A172 (cell line): Measurements from ENCODE around the gene SERINC3. TPM values are rescaled to one million over a fixed set of nuclear protein-coding genes. Genes with fewer than 3 reads are reported as not detected.

Experiments used
- DNase-seq: peaks from one replicate; pipeline ENCODE4 v3.0.0-alpha.2; 2015; ENCODE audit warnings: low spot score
- total RNA-seq: library from RNA; depleted of rRNA; stranded (reverse); fragments of >200 nt; shearing (Covaris generic); gene quantifications from 2 replicates; pipeline ENCODE4 v1.2.3, GENCODE V29; 2014; rRNA removed

The SERINC3 gene
- total RNA-seq, 1 experiment from 2014 or later: 103 TPM

DNA sequence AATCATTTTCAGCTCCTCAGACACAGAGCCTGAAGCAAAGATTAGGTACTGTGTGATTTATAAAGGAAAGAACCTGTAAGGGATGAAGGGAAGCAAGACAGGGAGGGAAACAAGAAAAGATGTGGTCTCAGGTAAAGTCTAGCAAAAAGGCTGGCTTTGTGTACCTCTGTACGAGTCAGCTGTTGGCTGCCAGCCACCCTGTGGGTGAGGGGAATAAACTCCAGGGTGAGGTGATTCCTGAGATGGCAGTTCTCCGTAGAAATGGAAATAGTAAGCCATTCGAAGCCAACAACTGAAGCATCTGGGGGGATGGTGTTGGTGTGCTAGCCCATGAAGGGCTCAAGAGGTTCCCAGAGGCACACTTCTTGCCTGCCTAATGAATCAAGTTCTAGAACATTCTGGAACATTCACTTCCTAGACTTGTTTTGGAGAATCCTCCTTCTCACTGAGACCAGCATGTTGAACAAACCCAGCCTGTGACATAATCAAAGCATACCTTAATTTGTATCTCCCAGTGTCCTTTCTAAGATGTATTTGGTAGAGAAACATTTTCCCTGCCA, 56.8 kb downstream of the SERINC3 start:
- DNase-seq: no peak

DNA sequence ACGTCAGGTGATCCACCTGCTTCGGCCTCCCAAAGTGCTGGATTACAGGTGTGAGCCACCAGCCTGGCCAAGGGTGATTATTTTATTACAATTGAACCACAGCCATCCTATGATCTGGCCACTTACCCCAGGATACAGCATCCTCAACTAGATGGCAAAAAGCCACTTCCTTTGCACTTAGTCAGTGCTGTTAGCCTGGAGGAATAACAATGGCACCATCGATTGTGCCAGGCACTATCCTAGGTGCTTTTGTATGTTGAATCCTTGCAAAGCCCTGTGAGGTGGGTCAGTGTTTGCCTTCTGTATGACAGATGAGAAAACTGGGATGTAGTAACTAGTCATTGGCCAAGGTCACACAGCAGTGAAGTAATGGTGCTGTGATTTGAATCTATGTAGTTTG, 57.4 kb downstream of the SERINC3 start:
- no peak for DNase-seq

DNA sequence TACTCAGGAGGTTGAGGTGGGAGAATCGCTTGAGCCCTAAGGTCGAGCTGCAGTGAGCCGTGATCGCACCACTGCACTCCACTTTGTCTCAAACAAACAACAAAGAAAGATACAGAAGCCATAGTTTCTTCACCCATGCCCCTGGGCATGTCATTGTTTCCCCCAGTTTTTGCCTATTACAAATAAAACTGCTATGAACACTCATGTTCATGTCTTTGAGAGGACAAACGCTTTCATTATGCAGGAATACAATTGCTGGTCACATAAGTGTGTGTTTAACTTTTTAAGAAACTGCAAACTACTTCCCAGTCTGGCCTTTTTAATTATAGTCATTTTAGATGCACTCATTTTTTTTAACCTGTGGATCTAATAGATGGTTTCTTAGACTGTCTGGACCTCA, 58.4 kb downstream of the SERINC3 start:
- DNase-seq: no peak

DNA sequence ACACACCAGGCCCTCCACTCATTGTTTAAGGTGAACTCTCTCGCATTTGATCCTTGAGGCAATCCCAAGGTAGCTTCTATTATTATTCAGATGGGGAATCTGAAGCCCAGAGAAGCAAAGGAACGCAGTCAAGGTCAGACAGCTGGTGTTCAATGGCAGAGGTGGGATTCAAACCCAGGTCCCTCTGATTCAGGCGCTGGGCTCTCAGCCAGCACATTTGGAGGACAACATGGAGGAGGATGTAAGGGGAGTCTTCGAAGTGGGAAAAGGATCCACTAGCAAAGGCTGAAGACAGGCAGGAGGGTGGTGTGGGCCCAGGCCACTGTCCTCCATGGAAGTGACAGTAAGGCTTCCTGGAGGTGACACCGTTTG, 60.1 kb downstream of the SERINC3 start:
- no peak for DNase-seq

DNA sequence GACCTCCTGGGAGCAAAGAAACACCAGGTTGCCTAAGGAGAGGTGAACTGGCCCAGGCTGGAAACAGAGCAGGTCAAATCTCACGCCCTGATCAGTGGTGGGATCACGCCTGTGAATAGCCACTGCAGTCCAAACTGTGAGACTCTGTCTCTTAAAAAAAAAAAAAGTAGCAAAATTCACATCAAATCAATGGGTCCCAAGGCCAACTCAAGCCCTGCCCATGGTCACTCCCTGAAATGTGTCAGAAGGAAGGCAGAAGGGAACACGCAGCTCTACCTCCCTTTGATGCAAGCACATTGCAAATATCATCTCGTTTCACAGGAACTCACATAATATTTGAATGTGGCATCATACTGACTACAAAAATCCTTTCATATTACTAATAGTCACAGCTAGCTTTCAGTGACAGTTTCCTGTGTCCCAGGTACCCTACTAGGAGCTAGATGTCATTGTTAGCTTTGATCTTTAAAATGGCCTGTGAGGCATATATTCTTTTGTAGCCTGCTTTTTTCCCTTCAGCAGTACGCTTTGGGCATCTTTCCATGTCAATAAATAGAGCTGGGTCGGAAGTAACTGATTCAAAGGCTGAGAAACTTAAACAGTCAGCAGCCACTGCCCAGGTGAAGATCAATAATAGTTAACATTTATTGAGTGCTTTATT, 60.6 kb downstream of the SERINC3 start:
- no peak for DNase-seq

DNA sequence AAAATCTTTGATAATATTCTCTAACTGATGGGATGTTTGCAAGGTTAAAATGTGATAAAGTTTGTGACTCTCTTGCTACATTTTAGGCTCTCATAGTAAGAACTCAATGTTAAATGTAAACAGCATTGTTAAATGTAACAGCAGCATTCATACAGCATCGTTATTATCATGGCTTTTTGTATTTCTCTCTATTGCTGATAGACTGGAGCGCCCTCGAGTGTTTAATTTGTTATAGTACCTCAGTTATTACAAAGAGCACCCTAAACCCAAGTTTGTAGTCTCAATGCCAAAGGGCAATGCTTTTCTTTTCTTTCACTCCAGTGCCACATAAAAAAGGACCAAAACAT, 61.1 kb downstream of the SERINC3 start:
- peak; percentile 51 for DNase-seq

DNA sequence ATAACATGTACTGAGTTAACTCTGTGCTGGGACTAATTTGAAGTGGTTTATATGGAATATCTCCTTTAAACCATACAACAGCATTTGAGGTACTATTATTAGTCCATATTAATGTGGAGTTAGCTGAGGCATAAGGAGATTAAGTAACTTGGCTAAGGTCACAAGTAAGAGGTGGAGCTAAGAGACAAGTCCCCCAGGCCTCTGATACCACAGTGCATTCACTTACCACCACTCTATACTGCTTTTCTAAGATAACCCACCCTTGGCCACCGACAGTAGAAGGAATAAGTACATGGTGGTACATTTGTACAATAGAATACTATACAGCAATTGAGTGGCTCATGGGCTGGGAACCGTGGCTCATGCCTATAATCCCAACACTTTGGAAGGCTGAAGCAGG, 62.6 kb downstream of the SERINC3 start:
- no peak for DNase-seq

DNA sequence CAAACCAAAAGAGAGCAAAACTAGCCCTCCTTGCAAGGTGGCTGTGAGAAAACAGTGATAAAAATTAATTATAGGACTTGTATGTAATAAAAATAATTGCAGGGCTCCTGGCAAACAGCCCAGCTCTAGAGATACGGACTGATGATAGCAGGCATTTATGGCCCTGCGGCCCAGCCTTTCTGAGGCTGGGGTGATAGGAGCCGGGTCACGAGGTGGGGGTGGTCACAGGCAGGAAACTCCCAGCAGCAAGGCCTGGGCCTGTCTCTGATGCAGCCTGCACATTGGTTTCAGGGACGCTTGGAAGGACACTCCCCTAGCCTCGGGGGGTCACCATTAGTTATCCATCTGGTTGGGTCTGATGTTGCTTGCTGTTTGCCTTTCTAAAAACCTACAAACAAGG, 64.9 kb downstream of the SERINC3 start:
- DNase-seq: no peak

DNA sequence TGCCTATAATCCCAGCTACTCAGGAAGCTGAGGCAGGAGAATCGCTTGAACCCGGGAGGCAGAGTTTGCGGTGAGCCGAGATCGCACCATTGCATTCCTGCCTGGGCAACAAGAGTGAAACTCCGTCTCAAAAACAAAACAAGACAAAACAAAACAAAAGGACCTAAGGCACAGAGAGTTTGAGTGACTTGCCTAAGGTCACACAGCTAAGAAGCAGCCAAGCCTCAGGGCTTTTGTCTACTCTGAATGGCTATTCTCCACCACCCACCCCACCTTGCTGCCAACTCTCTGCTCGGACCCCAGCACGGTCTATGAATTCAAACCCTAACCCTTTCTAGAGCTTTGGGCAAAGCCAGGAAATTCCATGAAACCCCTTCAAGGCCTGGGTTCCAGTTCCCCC, 65.3 kb downstream of the SERINC3 start:
- no peak for DNase-seq

DNA sequence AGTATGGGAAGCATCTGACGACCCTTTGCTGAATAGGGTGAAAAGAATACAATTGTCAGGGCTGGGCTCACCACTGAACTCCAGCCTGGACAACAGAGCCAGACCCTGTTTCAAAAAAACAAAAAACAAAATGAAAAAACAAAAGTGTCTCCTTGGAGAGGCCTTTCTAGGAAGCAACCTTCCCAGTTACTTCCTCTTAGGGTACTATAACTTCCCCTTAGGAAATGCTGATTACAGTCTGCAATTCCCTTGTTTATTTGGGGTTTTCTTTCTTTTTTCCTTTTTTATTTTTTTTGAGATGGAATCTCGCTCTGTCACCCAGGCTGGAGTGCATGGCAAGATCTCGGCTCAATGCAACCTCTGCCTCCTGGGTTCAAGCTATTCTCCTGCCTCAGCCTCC, 66.7 kb downstream of the SERINC3 start:
- no peak for DNase-seq

DNA sequence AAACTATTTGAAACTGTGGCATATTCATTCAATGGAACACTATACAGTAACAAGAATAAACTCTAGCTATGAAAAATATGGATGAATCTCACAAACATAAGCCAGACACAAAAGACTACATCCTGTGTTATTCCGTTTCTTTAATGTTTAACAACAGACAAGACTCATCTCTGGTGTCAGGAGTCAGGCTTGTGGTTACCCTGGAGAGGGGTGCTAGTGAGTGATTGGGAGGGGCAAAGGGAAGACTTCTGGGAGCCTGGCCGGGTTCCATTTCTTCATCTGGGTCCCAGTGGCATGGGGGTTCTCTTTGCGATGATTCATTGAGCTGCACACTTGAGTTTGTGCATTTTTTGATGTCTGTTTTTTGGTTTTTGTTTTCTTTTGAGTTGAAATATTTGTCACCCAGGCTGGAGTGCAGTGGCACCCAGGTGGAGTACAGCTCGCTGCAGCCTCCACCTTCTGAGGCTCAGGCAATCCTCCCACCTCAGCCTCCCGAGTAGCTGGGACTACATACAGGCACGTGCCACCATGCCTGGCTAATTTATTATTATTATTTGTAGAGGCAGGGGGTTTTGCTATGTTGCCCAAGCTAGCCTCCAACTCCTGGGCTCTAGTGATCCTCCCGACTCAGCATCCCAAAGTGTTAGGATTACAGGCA, 67.4 kb downstream of the SERINC3 start:
- peak; percentile 22 for DNase-seq

DNA sequence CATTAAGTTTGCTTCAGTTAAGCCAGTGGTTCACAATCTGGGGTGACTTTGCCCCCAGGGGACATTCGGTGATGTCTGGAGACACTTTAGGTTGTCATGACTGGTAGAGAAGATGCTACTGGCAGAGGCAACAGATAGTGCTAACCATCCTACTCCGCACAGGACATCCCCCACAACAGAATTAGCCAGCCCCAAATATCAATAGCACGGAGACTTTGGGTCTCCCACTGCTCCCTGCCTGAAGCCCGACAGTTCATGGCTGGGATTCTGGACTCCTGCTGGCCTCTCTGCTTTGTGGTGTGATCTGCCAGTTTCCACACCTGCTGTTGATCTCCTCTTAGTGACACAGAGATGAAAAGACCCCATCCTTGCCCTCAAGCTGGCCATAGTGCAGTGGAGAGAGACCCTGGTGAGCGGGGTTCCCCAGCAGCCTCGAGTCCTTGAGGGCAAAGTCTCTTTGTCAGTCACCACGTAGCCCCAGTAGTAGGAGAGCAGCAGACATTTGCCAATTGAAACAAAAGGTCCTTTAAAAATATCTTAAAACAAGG, 70.9 kb downstream of the SERINC3 start:
- DNase-seq: no peak

DNA sequence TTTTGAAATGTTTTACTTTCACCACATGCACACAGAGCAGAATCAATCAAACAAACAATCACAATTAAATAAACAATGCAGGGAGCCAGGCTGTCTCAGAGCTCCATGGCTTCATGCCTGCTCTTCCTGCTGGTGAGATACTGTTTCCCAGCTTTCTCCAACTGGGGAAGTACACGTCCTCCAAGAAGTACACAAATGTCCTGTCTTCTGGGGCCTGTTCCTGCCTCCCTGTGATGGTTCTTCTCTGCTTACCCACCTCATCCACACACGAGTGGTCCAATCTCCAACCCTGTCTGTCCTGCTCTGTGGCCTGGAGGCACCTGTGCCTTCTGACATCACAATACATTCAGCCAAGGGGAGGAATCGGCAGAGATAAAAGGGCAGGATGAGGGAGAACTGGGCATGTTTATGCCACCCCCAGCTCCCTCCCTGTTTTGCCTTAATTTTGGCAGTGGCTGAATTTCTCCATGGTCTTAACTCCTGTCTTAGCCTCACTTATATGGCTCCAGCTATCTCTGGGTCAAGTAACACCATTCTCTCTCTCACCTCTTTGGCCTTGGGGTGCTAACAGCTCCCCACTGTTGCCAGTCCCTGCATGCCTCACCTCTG, 71.5 kb downstream of the SERINC3 start:
- DNase-seq: no peak

DNA sequence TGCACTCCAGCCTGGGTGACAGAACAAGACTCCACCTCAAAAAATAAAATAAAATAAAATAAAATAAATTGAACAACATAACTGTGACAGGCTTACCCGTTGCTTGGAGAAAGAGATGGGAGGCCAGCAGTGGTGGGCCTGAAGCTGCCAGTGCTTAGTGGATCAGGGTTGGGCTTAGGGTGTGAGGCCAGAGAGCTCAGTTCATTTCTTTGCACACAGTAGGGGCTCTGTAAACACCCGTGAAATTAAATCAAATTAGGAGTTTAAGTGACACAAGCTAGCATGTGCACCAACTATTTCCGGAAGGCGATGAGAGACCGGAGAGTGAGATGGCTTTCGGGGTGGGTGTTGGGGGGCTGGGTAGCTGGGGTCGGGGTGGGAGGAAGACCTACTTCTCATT, 72.0 kb downstream of the SERINC3 start:
- no peak for DNase-seq

DNA sequence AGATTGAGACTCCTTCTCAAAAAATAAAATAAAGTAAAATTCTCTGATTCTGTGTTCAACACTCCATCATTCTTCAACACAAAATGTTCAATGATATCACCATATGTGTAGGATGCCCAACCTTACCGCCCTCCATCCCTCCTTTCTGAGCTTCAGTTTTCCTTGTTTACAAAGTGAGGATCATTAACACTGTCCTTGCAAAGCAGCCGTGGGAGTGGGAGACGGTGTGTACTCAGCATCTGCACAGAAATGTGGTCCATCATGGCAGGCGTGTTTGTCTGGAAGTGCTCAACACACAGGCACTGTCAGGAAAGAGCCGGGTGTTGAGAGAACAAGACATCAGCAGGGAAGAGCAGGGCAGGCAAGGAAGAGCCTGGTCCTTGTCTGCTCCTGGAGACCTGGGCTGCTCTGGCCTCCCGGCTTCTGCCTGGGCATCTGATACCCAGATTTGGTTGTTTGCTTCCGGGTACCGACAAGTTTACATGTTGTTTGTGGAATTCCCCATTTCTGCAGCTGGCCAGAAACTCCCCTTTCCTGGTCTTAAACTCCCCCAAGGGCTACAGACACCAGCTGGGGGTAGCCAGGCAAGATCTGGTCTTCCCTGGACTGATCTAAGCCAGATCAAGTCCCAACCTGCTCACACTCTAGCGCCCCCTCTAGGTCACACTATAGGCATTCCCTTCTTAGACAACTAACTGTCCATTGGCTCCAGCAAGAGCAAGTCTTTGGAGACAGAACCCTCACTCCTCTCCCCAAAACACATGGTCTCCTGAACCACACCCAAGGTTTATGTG, 72.9 kb downstream of the SERINC3 start:
- peak; percentile 21 for DNase-seq

DNA sequence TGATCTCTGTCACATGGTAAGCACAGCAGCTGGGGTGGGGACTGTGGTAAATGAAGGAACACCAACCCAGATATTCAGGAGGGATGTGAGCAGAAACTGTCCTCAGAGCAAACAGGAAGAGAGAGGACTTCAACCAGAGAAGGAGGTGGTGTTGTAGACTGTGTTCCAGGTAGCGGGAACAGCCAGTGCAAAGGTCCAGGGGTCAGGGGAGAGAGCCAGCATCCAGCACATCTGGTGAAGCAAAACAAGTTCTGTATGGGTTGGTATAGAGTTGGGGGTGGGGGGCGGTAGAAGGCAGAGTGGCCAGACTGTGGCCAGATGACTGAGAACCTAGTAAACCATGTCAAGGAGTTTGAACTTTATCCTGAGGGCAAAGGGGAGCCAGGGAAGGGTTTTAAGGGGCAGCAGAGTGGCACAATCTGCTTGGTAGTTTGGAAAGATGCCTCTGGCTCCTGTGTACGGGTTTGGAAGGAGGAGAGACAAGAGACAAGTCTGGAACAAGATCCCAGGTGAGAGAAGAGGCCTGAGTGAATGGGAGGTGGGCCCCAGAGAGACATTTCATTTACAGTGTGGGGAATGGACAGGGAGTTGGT, 73.9 kb downstream of the SERINC3 start:
- DNase-seq: no peak

Other genes starting within 250 kb of the SERINC3 start
- gene FITM2, start 210.9 kb downstream of the SERINC3 start, total RNA-seq: 11.8 and 12.9 TPM in 2 replicates
- not detected in 2 replicates for gene R3HDML, start 185.0 kb downstream of the SERINC3 start, total RNA-seq
- gene HNF4A, start 166.4 kb downstream of the SERINC3 start, total RNA-seq: not detected in 2 replicates
- gene TTPAL, start 46.2 kb downstream of the SERINC3 start, total RNA-seq: 9.8 and 10.9 TPM in 2 replicates
- gene PKIG, start 60.5 kb upstream of the SERINC3 start, total RNA-seq: 139 and 149 TPM in 2 replicates
- 5.3 and 8.0 TPM in 2 replicates for gene ADA, start 129.6 kb upstream of the SERINC3 start, total RNA-seq
- not detected in 2 replicates for gene CCN5, start 193.3 kb upstream of the SERINC3 start, total RNA-seq
- 0.62 TPM in 1 of 2 replicates, not detected in the other for gene KCNK15, start 223.8 kb upstream of the SERINC3 start, total RNA-seq